Thoracic aorta (tissue), 2 donors: ENCODE data around the gene TACC3. TPM values are rescaled to one million over a fixed set of nuclear protein-coding genes. Genes with fewer than 3 reads are reported as not detected.

ENCODE experiments used
- ATAC-seq: fragments of 150-250 bp; one replicate; pipeline ENCODE4 v1.8.0; 2017; ENCODE audit warnings: low read depth; ENCODE audit not compliant: insufficient number of reproducible peaks, low FRiP score
- DNase-seq: peaks from one replicate; pipeline ENCODE4 v3.0.0-alpha.2; 2020; ENCODE audit warnings: low spot score
- H3K27ac ChIP-seq, 2 donors: fragments of 200-600 bp; sonication (generic); 1 replicate in 1 of 2; 2 replicates in 1 of 2; pipeline ENCODE4 v1.5.1; 2016; ENCODE audit warnings: mild to moderate bottlenecking in 2 of 2, moderate library complexity in 2 of 2
- H3K27me3 ChIP-seq: fragments of 200-600 bp; sonication (generic); replicated peaks from 2 replicates; pipeline ENCODE4 v1.6.0; 2016; ENCODE audit warnings: mild to moderate bottlenecking; ENCODE audit not compliant: insufficient read depth
- H3K36me3 ChIP-seq: fragments of 200-600 bp; sonication (generic); one replicate; pipeline ENCODE4 v1.5.1; 2016
- H3K4me1 ChIP-seq, 2 donors: fragments of 200-600 bp; sonication (generic); 1 replicate in 1 of 2; 2 replicates in 1 of 2; pipeline versions ENCODE4 v1.5.1 to v1.6.0; 2016; ENCODE audit warnings: low read depth in 2 of 2, mild to moderate bottlenecking in 1 of 2; ENCODE audit not compliant: control insufficient read depth in 1 of 2
- H3K4me3 ChIP-seq: fragments of 200-600 bp; sonication (generic); 2 replicates; pipeline ENCODE4 v1.5.1; 2016; ENCODE audit warnings: mild to moderate bottlenecking
- H3K9me3 ChIP-seq: fragments of 200-600 bp; sonication (generic); 2 replicates; pipeline ENCODE4 v1.5.1; 2016
- total RNA-seq, 2 donors: library from RNA; depleted of rRNA; stranded (reverse); fragments of >200 nt; gene quantifications; one replicate each; pipeline versions ENCODE4 v1.1.0 to v1.2.3, GENCODE V29; 2016
- TF ChIP-seq, protein P1 (sequence below): fragments of 200-600 bp; sonication (generic); IDR thresholded peaks from one replicate; pipeline ENCODE4 v1.5.1; 2019; ENCODE audit warnings: antibody characterized with exemption

TACC3 gene
- total RNA-seq, 2 donors from 2014 or later: 6.2 to 24.5 TPM

DNA sequence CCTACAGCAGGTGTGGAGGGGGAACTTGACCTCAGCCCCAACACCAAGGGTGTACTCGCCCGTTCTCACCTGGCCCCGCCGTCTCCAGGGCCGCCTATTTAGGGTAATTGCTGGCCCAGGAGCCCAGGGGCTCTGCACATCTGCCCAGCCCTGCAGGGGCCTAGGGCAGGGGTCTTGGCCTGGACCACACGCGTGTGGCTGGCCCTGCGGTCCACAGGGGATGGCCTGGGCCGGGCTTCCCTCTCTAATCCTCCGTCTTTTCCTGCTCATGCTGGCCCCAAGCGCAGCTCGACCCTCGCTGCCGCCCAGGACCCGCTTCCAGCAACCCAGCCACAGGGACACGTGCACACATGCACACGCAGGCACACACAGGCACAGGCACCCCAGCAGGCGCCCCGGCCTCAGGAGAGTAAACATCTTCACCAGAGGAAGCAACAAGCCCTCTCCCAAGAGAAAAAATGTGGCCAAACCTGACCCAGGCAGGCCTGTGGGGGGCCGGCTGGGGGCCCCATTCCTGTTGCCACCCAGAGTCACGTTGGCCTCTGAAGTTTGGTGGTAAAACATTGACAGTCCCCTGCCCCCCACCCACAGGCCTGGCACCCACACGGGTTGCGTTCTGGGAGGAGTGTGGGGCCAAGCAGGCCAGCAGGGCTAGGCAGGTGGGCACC lies 47.2 kb downstream of the TACC3 start:
- TF ChIP-seq, protein P1, sequence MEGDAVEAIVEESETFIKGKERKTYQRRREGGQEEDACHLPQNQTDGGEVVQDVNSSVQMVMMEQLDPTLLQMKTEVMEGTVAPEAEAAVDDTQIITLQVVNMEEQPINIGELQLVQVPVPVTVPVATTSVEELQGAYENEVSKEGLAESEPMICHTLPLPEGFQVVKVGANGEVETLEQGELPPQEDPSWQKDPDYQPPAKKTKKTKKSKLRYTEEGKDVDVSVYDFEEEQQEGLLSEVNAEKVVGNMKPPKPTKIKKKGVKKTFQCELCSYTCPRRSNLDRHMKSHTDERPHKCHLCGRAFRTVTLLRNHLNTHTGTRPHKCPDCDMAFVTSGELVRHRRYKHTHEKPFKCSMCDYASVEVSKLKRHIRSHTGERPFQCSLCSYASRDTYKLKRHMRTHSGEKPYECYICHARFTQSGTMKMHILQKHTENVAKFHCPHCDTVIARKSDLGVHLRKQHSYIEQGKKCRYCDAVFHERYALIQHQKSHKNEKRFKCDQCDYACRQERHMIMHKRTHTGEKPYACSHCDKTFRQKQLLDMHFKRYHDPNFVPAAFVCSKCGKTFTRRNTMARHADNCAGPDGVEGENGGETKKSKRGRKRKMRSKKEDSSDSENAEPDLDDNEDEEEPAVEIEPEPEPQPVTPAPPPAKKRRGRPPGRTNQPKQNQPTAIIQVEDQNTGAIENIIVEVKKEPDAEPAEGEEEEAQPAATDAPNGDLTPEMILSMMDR: no peak
- DNase-seq: no peak
- Histone ChIP-seq H3K9me3 (no peaks in the 10 kb centered on the region), H3K27me3 (no peaks in the 10 kb centered on the region), H3K36me3 (no peaks in the 10 kb centered on the region), H3K27ac (no peak overlapping the region), H3K4me1 (peaks cover 3 to 6% of the 10 kb centered on the region in 2 donors), H3K4me3 (no peak overlapping the region)
- no peak for ATAC-seq

DNA sequence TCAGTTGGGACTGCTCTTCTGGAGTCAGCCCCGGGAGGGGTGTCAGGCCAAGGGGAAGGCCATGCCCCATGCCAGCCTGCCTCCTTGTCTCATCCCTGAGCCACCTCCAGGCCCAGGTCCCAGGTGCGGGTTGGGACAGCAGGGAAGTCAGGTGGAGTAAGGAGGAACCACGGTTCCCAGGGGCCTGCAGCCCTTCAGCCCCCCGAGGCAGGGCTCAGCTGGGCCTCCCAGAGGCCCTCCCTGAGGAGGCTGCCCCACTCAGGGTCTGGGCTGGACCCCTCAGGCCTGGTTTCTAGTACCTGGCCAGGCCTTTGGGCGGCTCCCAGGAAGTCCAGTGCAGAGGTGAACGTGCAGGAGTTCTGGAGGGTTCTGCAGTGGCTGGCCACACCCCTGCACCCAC lies 48.4 kb downstream of the TACC3 start:
- no peak overlapping the region for H3K4me3 ChIP-seq
- no peak overlapping the region for H3K27ac ChIP-seq
- H3K27me3 ChIP-seq: no peaks in the 10 kb centered on the region
- no peak for ATAC-seq
- DNase-seq: no peak
- H3K4me1 ChIP-seq: no peaks in the 10 kb centered on the region
- H3K36me3 ChIP-seq: no peaks in the 10 kb centered on the region
- no peaks in the 10 kb centered on the region for H3K9me3 ChIP-seq
- TF ChIP-seq, protein P1: no peak

DNA sequence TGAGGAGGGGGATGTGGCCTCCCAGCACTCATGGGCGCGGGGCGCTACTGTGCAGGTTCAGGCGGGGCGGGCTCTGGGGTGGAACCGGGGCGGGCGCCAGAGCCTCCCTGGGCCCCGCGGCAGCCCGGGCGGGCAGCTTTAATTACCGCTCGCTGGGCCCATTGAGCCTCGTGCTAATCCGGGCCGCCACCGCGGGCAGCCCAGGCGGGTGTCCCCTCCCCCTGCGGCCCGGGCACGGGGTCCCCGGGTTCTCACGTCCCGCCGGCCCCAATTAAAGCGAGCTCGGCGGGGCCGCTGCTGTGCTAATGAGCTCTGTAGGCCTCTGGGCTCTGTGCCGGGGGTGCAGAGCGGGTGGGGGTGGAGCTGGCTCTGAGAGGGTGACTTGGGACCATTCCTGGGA lies 48.9 kb downstream of the TACC3 start:
- Histone ChIP-seq H3K27ac (no peak overlapping the region), H3K27me3 (no peaks in the 10 kb centered on the region), H3K4me3 (no peak overlapping the region), H3K36me3 (no peaks in the 10 kb centered on the region), H3K9me3 (no peaks in the 10 kb centered on the region), H3K4me1 (no peaks in the 10 kb centered on the region)
- TF ChIP-seq, protein P1: no peak
- ATAC-seq (no peak), DNase-seq (no peak)

DNA sequence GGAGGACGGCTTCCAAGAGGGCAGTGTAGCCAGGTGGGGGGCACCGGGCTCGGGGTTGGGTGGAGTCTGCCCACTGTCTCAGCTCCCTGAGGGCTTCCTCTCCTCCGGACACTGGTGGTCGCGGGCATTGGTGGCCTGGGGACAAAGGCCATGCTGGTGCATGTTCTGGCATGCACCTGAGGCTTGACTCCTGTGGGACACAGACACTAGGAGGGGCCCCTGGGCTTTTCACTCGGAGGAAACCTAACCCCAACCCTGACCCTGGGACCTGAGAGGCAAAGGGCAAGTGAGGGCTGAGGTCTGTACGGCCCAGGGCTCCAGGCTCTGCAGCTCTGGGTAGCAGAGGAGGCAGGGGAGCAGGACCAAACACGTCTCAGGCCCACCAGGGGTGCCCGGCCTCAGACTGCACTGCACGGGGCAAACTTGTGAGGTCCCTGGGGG lies 49.5 kb downstream of the TACC3 start:
- DNase-seq (no peak), ATAC-seq (no peak)
- Histone ChIP-seq H3K27me3 (no peaks in the 10 kb centered on the region), H3K9me3 (no peaks in the 10 kb centered on the region), H3K36me3 (no peaks in the 10 kb centered on the region), H3K27ac (no peak overlapping the region), H3K4me1 (no peaks in the 10 kb centered on the region), H3K4me3 (no peak overlapping the region)
- TF ChIP-seq, protein P1: no peak

DNA sequence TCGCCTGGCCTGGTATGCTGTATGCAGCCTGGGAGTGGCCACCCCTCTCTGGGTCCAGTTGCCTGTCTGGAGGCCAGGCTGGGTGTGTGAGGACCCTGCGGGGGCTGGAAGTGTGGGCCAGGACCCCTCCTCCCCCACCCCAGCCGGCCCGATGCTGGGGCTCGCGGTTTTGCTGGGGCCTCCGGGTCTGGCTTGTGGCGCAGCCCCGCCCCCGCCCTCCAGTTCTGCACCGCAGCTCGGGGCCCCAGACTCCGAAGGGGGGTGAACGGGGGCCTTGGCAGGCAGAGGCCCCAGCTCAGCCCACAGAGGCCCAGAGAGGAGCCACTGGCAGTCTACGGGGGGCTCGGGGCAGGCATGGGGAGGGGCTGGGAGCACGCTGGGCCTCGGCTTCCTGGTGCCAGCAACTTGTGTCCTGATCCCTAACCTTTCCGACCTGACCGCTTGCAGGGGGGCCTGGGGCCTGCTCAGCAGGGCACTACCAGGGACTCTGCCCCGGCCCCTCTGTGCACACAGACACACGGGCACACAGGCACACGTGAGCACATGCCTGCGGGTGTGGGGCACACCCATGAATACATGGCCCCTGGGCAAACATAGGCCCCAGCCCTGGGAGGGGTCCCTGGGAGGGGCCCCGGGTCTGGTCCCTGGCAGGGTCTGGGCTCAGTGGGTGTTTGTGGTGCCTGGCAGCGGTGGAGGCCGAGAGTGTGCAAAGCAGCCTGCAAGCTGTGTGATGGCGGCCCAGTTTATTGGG lies 50.4 kb downstream of the TACC3 start:
- Histone ChIP-seq H3K4me3 (no peak overlapping the region), H3K9me3 (no peaks in the 10 kb centered on the region), H3K4me1 (no peaks in the 10 kb centered on the region), H3K27ac (no peak overlapping the region), H3K36me3 (no peaks in the 10 kb centered on the region), H3K27me3 (no peaks in the 10 kb centered on the region)
- DNase-seq (no peak), ATAC-seq (no peak)
- TF ChIP-seq, protein P1: no peak
